GM12878 (cell line): ENCODE data around the gene FAM170B. TPM values are rescaled to one million over a fixed set of nuclear protein-coding genes. Genes with fewer than 3 reads are reported as not detected.

Experiments
- ATAC-seq: fragments of 200-7000 bp; cut with Tn5 transposase; 3 replicates; pipeline ENCODE4 v1.9.1; 2020; ENCODE audit warnings: mild to moderate bottlenecking, moderate library complexity
- BruUV-seq: library from RNA; stranded (reverse); fragments of 400-500 nt; replicated peaks from 2 replicates; lab custom pipeline; 2021; lab: Mats Ljungman, UMichigan
- CTCF ChIA-PET: fragments of 300-600 bp; sonication (Branson Sonifier 250); formaldehyde crosslinking; extraction: SDS; loops from one replicate; lab custom pipeline; 2021; ENCODE audit warnings: inconsistent platforms; lab: Yijun Ruan, JAX
- POLR2A ChIA-PET: fragments of 350-600 bp; formaldehyde crosslinking; extraction: SDS; loops from one replicate; lab custom pipeline; 2021; ENCODE audit warnings: inconsistent platforms; lab: Charles Lee
- RAD21 ChIA-PET: fragments of 300-600 bp; sonication (Branson Sonifier 250); formaldehyde crosslinking; loops from one replicate; lab custom pipeline; 2023; ENCODE audit warnings: antibody characterized with exemption; ENCODE audit not compliant: unreplicated experiment; lab: Charles Lee
- SMC1A ChIA-PET: fragments of 300-600 bp; sonication (Branson Sonifier 250); formaldehyde crosslinking; loops from one replicate; lab custom pipeline; 2023; ENCODE audit not compliant: unreplicated experiment, uncharacterized antibody; lab: Charles Lee
- DNase-seq: peaks from one replicate; pipeline ENCODE4 v3.0.0-alpha.2; 2011; ENCODE audit warnings: low read depth, low spot score
- FAIRE-seq: peaks from 3 replicates; lab custom pipeline; 2011; peaks lifted over from hg19 to GRCh38; lab: Jason Lieb, UNC
- H2AFZ ChIP-seq: 2 replicates; pipeline ENCODE4 v1.6.0; 2011; ENCODE audit warnings: low read depth, low read length, control low read depth; ENCODE audit not compliant: control insufficient read depth
- H3K27ac ChIP-seq: 2 replicates; pipeline ENCODE4 v1.5.1; 2011; ENCODE audit warnings: control low read depth; ENCODE audit not compliant: control insufficient read depth, insufficient read depth
- H3K27me3 ChIP-seq, 2 experiments: replicated peaks in 1 of 2; 2 replicates each; pipeline versions ENCODE4 v1.6.0 to v1.6.1; 2011; ENCODE audit warnings: low read length in 1 of 2; ENCODE audit not compliant: control insufficient read depth in 2 of 2, insufficient read depth in 2 of 2
- H3K36me3 ChIP-seq, 2 experiments: 2 replicates each; pipeline ENCODE4 v1.5.1; 2011; ENCODE audit warnings: low read length in 1 of 2; ENCODE audit not compliant: control insufficient read depth in 2 of 2, insufficient read depth in 2 of 2
- H3K4me1 ChIP-seq: 2 replicates; pipeline ENCODE4 v1.6.1; 2011; ENCODE audit warnings: mild to moderate bottlenecking, low read length, moderate library complexity, mixed read lengths; ENCODE audit not compliant: control insufficient read depth, insufficient read depth
- H3K4me2 ChIP-seq: 2 replicates; pipeline ENCODE4 v1.6.0; 2011; ENCODE audit warnings: control low read depth; ENCODE audit not compliant: control insufficient read depth, insufficient read depth
- H3K4me3 ChIP-seq: fragments of 200-600 bp; sonication (generic); 2 replicates; pipeline ENCODE4 v1.5.1; 2016
- H3K79me2 ChIP-seq: 2 replicates; pipeline ENCODE4 v1.6.0; 2011; ENCODE audit warnings: low read length; ENCODE audit not compliant: control insufficient read depth, insufficient read depth
- H3K9ac ChIP-seq: 2 replicates; pipeline ENCODE4 v1.8.0; 2011; ENCODE audit warnings: low read length, control low read depth, mixed read lengths; ENCODE audit not compliant: control insufficient read depth, insufficient read depth
- H3K9me3 ChIP-seq: replicated peaks from 3 replicates; pipeline ENCODE4 v1.5.1; 2011; ENCODE audit warnings: mild to moderate bottlenecking, low read length; ENCODE audit not compliant: control insufficient read depth, insufficient read depth
- H4K20me1 ChIP-seq: 2 replicates; pipeline ENCODE4 v1.6.0; 2011; ENCODE audit not compliant: control insufficient read depth, insufficient read depth
- ATF7 ChIP-seq: fragments of 450-650 bp; IDR thresholded peaks from 2 replicates; pipeline ENCODE4 v1.6.1; 2016; ENCODE audit warnings: low read depth, mild to moderate bottlenecking
- HCFC1 ChIP-seq: fragments of 150-350 bp; IDR thresholded peaks from 2 replicates; pipeline ENCODE4 v1.6.1; 2014; ENCODE audit warnings: low read length
- HDAC6 ChIP-seq: fragments of 200-600 bp; sonication (generic); IDR thresholded peaks from one replicate; pipeline ENCODE4 v1.8.0; 2017; ENCODE audit warnings: antibody characterized with exemption; ENCODE audit not compliant: unreplicated experiment
- JUND ChIP-seq: IDR thresholded peaks from 2 replicates; pipeline ENCODE4 v1.6.1; 2012; ENCODE audit warnings: low read depth, mild to moderate bottlenecking, low read length, improper control_type of control experiment, moderate library complexity
- PAX5 ChIP-seq: IDR thresholded peaks from 2 replicates; pipeline ENCODE4 v1.6.1; 2011; ENCODE audit warnings: low read depth, low read length, borderline replicate concordance
- POU2F2 ChIP-seq: IDR thresholded peaks from 3 replicates; pipeline ENCODE4 v1.6.1; 2011; ENCODE audit warnings: low read depth, mild to moderate bottlenecking, low read length, borderline replicate concordance
- RELB ChIP-seq: fragments of 450-650 bp; IDR thresholded peaks from 2 replicates; pipeline ENCODE4 v1.6.1; 2017; ENCODE audit warnings: low read depth, mild to moderate bottlenecking, moderate library complexity
- ZBTB11 ChIP-seq: fragments of 450-650 bp; formaldehyde crosslinking; IDR thresholded peaks from 2 replicates; pipeline ENCODE4 v1.5.0; 2022; ENCODE audit warnings: mild to moderate bottlenecking, missing genetic modification characterization
- WGBS: methylation state at CpG from one replicate; pipeline ENCODE4 v1.1.6; 2016; ENCODE audit warnings: low lambda C conversion rate; ENCODE audit not compliant: insufficient replicate concordance, insufficient coverage; ENCODE audit errors: missing lambda C conversion rate; 5-methylcytosine and 5-hydroxymethylcytosine counted together
- in situ Hi-C: fragments of 300-500 bp; cut with MboI; formaldehyde crosslinking; loops from 9 replicates; pipeline ENCODE4 v1.14.3; 2018; ENCODE audit warnings: mixed read lengths
- intact Hi-C: fragments of 100-400 bp; cut with micrococcal nuclease; formaldehyde crosslinking; loops from one replicate; pipeline ENCODE4 v1.14.2; 2022; ENCODE audit not compliant: unreplicated experiment
- polyA plus RNA-seq, 11 experiments: library from polyadenylated mRNA; depleted of rRNA in 4 of 11; unstranded in 6 of 11; stranded (reverse) in 5 of 11; fragments of >200 nt; fragmentation: Nextera tagmentation in 4 of 11; fragmentation: Illumina TruSeq in 1 of 11; extraction: Ambion mirVana in 4 of 11; extraction: Trizol in 1 of 11; gene quantifications; 1 replicate in 1 of 11; 2 replicates in 10 of 11; pipeline versions ENCODE4 v1.2.1 to v1.2.3, GENCODE V29; 2011 to 2016; ENCODE audit warnings: inconsistent platforms in 2 of 11, missing spikeins in 2 of 11, low read depth in 1 of 11
- total RNA-seq, 4 experiments: library from RNA; depleted of rRNA in 3 of 4; stranded (reverse); fragments of >200 nt in 3 of 4; fragmentation: Illumina TruSeq in 1 of 4; extraction: Trizol in 1 of 4; gene quantifications; 2 replicates each; pipeline versions ENCODE4 v1.2.1 to v1.2.3, GENCODE V29; 2013 to 2021
- TF ChIP-seq, protein P1 (sequence below): IDR thresholded peaks from 2 replicates; pipeline ENCODE4 v1.6.1; 2012; ENCODE audit warnings: mild to moderate bottlenecking, low read depth, low read length
- TF ChIP-seq, protein P2 (sequence below): IDR thresholded peaks from 2 replicates; pipeline ENCODE4 v1.6.1; 2012; ENCODE audit warnings: low read depth, low read length, improper control_type of control experiment
- TF ChIP-seq, protein P3 (sequence below): fragments of 450-650 bp; IDR thresholded peaks from 2 replicates; pipeline ENCODE4 v1.6.1; 2016; ENCODE audit warnings: mild to moderate bottlenecking

The FAM170B gene
- total and polyA plus RNA-seq, 10 of the 15 experiments (the other 5 are each of a cell fraction or from before 2014, with no cell fraction given) = not detected

- TF ChIP-seq, protein P1, sequence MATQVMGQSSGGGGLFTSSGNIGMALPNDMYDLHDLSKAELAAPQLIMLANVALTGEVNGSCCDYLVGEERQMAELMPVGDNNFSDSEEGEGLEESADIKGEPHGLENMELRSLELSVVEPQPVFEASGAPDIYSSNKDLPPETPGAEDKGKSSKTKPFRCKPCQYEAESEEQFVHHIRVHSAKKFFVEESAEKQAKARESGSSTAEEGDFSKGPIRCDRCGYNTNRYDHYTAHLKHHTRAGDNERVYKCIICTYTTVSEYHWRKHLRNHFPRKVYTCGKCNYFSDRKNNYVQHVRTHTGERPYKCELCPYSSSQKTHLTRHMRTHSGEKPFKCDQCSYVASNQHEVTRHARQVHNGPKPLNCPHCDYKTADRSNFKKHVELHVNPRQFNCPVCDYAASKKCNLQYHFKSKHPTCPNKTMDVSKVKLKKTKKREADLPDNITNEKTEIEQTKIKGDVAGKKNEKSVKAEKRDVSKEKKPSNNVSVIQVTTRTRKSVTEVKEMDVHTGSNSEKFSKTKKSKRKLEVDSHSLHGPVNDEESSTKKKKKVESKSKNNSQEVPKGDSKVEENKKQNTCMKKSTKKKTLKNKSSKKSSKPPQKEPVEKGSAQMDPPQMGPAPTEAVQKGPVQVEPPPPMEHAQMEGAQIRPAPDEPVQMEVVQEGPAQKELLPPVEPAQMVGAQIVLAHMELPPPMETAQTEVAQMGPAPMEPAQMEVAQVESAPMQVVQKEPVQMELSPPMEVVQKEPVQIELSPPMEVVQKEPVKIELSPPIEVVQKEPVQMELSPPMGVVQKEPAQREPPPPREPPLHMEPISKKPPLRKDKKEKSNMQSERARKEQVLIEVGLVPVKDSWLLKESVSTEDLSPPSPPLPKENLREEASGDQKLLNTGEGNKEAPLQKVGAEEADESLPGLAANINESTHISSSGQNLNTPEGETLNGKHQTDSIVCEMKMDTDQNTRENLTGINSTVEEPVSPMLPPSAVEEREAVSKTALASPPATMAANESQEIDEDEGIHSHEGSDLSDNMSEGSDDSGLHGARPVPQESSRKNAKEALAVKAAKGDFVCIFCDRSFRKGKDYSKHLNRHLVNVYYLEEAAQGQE = no peak
These were observed 28.7 kb downstream of the FAM170B start (continued) for GRCh38 chr10:49105076-49105475.

DNA sequence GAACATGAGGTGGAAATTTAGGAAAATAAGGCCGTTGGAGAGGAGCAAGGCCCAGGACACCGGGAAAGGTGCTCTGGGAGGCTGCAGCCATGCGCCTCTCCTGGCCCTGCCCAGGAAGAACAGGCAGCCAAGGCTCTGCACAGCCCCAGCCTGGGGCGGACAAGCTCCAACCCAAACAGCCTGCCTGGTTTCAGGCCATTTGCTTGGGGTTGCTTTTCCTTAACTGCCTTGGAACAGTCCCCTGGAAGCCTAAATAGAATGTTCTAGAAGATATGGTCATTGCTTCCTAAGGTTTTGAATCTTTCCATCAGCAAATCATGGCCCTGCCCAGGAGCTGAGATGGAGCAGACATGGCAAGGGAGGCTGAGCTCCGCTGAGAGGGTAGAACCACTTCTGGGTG lies 29.5 kb downstream of the FAM170B start:
- no peak overlapping the region for H3K9ac ChIP-seq
- intact Hi-C loops = no loop called here
- TF ChIP-seq, protein P2, sequence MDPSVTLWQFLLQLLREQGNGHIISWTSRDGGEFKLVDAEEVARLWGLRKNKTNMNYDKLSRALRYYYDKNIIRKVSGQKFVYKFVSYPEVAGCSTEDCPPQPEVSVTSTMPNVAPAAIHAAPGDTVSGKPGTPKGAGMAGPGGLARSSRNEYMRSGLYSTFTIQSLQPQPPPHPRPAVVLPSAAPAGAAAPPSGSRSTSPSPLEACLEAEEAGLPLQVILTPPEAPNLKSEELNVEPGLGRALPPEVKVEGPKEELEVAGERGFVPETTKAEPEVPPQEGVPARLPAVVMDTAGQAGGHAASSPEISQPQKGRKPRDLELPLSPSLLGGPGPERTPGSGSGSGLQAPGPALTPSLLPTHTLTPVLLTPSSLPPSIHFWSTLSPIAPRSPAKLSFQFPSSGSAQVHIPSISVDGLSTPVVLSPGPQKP = no peak
- no peak for TF ChIP-seq HDAC6
- TF ChIP-seq PAX5 = no peak
- TF ChIP-seq, protein P3, sequence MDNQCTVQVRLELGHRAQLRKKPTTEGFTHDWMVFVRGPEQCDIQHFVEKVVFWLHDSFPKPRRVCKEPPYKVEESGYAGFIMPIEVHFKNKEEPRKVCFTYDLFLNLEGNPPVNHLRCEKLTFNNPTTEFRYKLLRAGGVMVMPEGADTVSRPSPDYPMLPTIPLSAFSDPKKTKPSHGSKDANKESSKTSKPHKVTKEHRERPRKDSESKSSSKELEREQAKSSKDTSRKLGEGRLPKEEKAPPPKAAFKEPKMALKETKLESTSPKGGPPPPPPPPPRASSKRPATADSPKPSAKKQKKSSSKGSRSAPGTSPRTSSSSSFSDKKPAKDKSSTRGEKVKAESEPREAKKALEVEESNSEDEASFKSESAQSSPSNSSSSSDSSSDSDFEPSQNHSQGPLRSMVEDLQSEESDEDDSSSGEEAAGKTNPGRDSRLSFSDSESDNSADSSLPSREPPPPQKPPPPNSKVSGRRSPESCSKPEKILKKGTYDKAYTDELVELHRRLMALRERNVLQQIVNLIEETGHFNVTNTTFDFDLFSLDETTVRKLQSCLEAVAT = no peak
- TF ChIP-seq JUND = no peak
- TF ChIP-seq POU2F2 = no peak
- TF ChIP-seq RELB = no peak
- no peak for TF ChIP-seq HCFC1
- no peak for TF ChIP-seq ATF7
- TF ChIP-seq ZBTB11 (CRISPR knock-in tag) = no peak

More for the DNA sequence above, 29.5 kb downstream of the FAM170B start:
- H3K4me3 ChIP-seq = no peak overlapping the region
- H3K79me2 ChIP-seq = no peaks in the 10 kb centered on the region
- H2AFZ ChIP-seq = no peak overlapping the region
- no peak for FAIRE-seq
- ChIA-PET RAD21 (interaction anchor here (1.2 kb wide), 1 partner anchor 51 kb away, joined by 3 read pairs; no protein-coding TSS in a partner anchor), POLR2A (no interaction called here), SMC1A (no interaction called here), CTCF (no interaction called here)
- no peaks in the 10 kb centered on the region for H3K27me3 ChIP-seq
- BruUV-seq = no TSS peak
- no peaks in the 10 kb centered on the region for H4K20me1 ChIP-seq
- no peaks in the 10 kb centered on the region for H3K36me3 ChIP-seq
- H3K9me3 ChIP-seq = no peaks in the 10 kb centered on the region
- no peak overlapping the region for H3K27ac ChIP-seq
- 24% methylated on average over 5 of the region's 5 CpGs for WGBS
- no peak overlapping the region for H3K4me2 ChIP-seq
- H3K4me1 ChIP-seq = no peaks in the 10 kb centered on the region
- no peak for DNase-seq
- no peak for ATAC-seq
- in situ Hi-C loops = no loop called here
